SK-N-SH (cell line): Measurements from ENCODE around the gene ABCC4. TPM values are rescaled to one million over a fixed set of nuclear protein-coding genes. Genes with fewer than 3 reads are reported as not detected.

Experiments used
- CTCF ChIA-PET: fragments of 300-600, 350-600 bp; formaldehyde crosslinking; extraction: SDS; loops from one replicate; lab custom pipeline; 2021; lab: Yijun Ruan, JAX
- POLR2A ChIA-PET: fragments of 350-600 bp; sonication (Branson Sonifier 250); formaldehyde crosslinking; extraction: SDS; loops from one replicate; lab custom pipeline; 2020; ENCODE audit warnings: antibody characterized with exemption, inconsistent platforms; lab: Yijun Ruan, JAX
- DNase-seq: peaks from one replicate; pipeline ENCODE4 v3.0.0; 2012
- H2AFZ ChIP-seq: fragments of 200-600 bp; sonication (generic); 2 replicates; pipeline ENCODE4 v1.8.1; 2016; ENCODE audit warnings: antibody characterized with exemption, mild to moderate bottlenecking, low read depth
- H3F3A ChIP-seq: fragments of 200-600 bp; sonication (generic); replicated peaks from 2 replicates; pipeline ENCODE3; 2016; ENCODE audit warnings: antibody characterized with exemption, mild to moderate bottlenecking; ENCODE audit not compliant: insufficient read depth
- H3K27ac ChIP-seq, 2 experiments: fragments of 200-500 bp in 1 of 2; fragments of 200-600 bp in 1 of 2; sonication (Bioruptor generic) in 1 of 2; sonication (generic), shearing (Covaris generic) in 1 of 2; 2 replicates each; pipeline versions ENCODE4 v1.5.1 to v1.6.1; 2014 to 2016; ENCODE audit warnings: low read depth in 2 of 2, inconsistent platforms in 1 of 2, low read length in 1 of 2, mild to moderate bottlenecking in 1 of 2, mixed read lengths in 1 of 2
- H3K27me3 ChIP-seq: fragments of 200-600 bp; sonication (generic), shearing (Covaris generic); 2 replicates; pipeline ENCODE4 v1.6.1; 2016; ENCODE audit warnings: mixed run types; ENCODE audit not compliant: insufficient read depth
- H3K36me3 ChIP-seq, 2 experiments: fragments of 200-500 bp in 1 of 2; fragments of 200-600 bp in 1 of 2; sonication (Bioruptor generic) in 1 of 2; sonication (generic) in 1 of 2; replicated peaks in 1 of 2; 2 replicates each; pipeline versions ENCODE3 to v1.5.1; 2014 to 2016; ENCODE audit warnings: low read length in 1 of 2, mild to moderate bottlenecking in 1 of 2; ENCODE audit not compliant: insufficient read depth in 2 of 2, control insufficient read depth in 1 of 2
- H3K4me1 ChIP-seq, 2 experiments: fragments of 200-500 bp in 1 of 2; fragments of 200-600 bp in 1 of 2; sonication (Bioruptor generic) in 1 of 2; sonication (generic), shearing (Covaris generic) in 1 of 2; 2 replicates each; pipeline versions ENCODE4 v1.5.1 to v1.6.1; 2014 to 2016; ENCODE audit warnings: low read depth in 1 of 2, low read length in 1 of 2, mixed run types in 1 of 2; ENCODE audit not compliant: insufficient read depth in 2 of 2, control insufficient read depth in 1 of 2
- H3K4me2 ChIP-seq: fragments of 200-600 bp; sonication (generic), shearing (Covaris generic); 2 replicates; pipeline ENCODE4 v1.6.1; 2017; ENCODE audit warnings: mixed run types
- H3K4me3 ChIP-seq, 2 experiments: fragments of 200-500 bp in 1 of 2; fragments of 200-600 bp in 1 of 2; sonication (Bioruptor generic) in 1 of 2; sonication (generic), shearing (Covaris generic) in 1 of 2; 2 replicates each; pipeline versions ENCODE4 v1.5.1 to v1.8.1; 2014 to 2016; ENCODE audit warnings: low read depth in 2 of 2, inconsistent platforms in 1 of 2, low read length in 1 of 2, mild to moderate bottlenecking in 1 of 2, mixed read lengths in 1 of 2, moderate library complexity in 1 of 2
- H3K79me2 ChIP-seq: fragments of 200-600 bp; sonication (generic); 2 replicates; pipeline ENCODE4 v1.8.1; 2017; ENCODE audit warnings: mild to moderate bottlenecking; ENCODE audit not compliant: insufficient read depth
- H3K9ac ChIP-seq: fragments of 200-600 bp; sonication (generic); 2 replicates; pipeline ENCODE4 v1.6.1; 2017; ENCODE audit warnings: mixed run types
- H3K9me2 ChIP-seq: fragments of 200-600 bp; sonication (generic); 2 replicates; pipeline ENCODE4 v1.6.1; 2017; ENCODE audit warnings: mixed run types
- H3K9me3 ChIP-seq: fragments of 200-600 bp; sonication (generic); 2 replicates; pipeline ENCODE4 v1.6.1; 2017; ENCODE audit warnings: mixed run types, mild to moderate bottlenecking, moderate library complexity
- H4K20me1 ChIP-seq: fragments of 200-600 bp; sonication (generic); 2 replicates; pipeline ENCODE4 v1.6.1; 2017; ENCODE audit warnings: mild to moderate bottlenecking, mixed run types; ENCODE audit not compliant: insufficient read depth
- CTCF ChIP-seq: fragments of 200-600 bp; sonication (generic); IDR thresholded peaks from 2 replicates; pipeline ENCODE4 v1.6.1; 2017; ENCODE audit warnings: antibody characterized with exemption, mild to moderate bottlenecking, moderate library complexity
- GATA2 ChIP-seq: sonication (generic); formaldehyde crosslinking; IDR thresholded peaks from 2 replicates; pipeline ENCODE4 v1.5.0; 2020; ENCODE audit warnings: mild to moderate bottlenecking, missing genetic modification reagents
- IRF3 ChIP-seq: fragments of 150-350 bp; IDR thresholded peaks from 2 replicates; pipeline ENCODE4 v1.6.1; 2016; ENCODE audit warnings: mild to moderate bottlenecking, low read depth, low read length
- JUND ChIP-seq: IDR thresholded peaks from 2 replicates; pipeline ENCODE4 v1.4.0; 2012
- MAX ChIP-seq: IDR thresholded peaks from 2 replicates; pipeline ENCODE4 v1.4.0; 2012; ENCODE audit warnings: low read depth
- MEF2A ChIP-seq: IDR thresholded peaks from 2 replicates; pipeline ENCODE4 v1.4.0; 2012; ENCODE audit warnings: low read depth, borderline replicate concordance
- NRF1 ChIP-seq: IDR thresholded peaks from 2 replicates; pipeline ENCODE4 v1.6.1; 2012; ENCODE audit warnings: low read depth, mild to moderate bottlenecking, low read length
- POLR2AphosphoS5 ChIP-seq: IDR thresholded peaks from 2 replicates; pipeline ENCODE4 v1.6.1; 2012; ENCODE audit warnings: low read depth, low read length
- RXRA ChIP-seq: IDR thresholded peaks from 2 replicates; pipeline ENCODE4 v1.4.0; 2012; ENCODE audit warnings: low read depth, mild to moderate bottlenecking, borderline replicate concordance
- SIN3A ChIP-seq: IDR thresholded peaks from 2 replicates; pipeline ENCODE4 v1.6.1; 2012; ENCODE audit warnings: low read depth, mild to moderate bottlenecking, low read length, moderate library complexity, borderline replicate concordance
- SMC3 ChIP-seq: IDR thresholded peaks from 2 replicates; pipeline ENCODE4 v1.6.1; 2012; ENCODE audit warnings: low read depth, low read length, improper control_type of control experiment
- TCF12 ChIP-seq: IDR thresholded peaks from 2 replicates; pipeline ENCODE4 v1.4.0; 2012
- USF1 ChIP-seq: IDR thresholded peaks from 2 replicates; pipeline ENCODE4 v1.4.0; 2012; ENCODE audit warnings: low read depth, borderline replicate concordance
- ZBTB33 ChIP-seq: IDR thresholded peaks from 2 replicates; pipeline ENCODE4 v1.4.0; 2012; ENCODE audit warnings: low read depth, borderline replicate concordance
- WGBS: methylation state at CpG from one replicate; pipeline ENCODE4 v1.1.6; 2017; ENCODE audit warnings: low lambda C conversion rate; 5-methylcytosine and 5-hydroxymethylcytosine counted together
- polyA plus RNA-seq, 3 experiments: library from polyadenylated mRNA; depleted of rRNA; stranded (reverse); fragments of >200 nt; gene quantifications; 2 replicates each; pipeline ENCODE4 v1.2.3, GENCODE V29; 2012

The ABCC4 gene
- polyA plus RNA-seq, 1 of the 3 experiments (the other 2 are of a cell fraction) = 7.8 TPM

- Histone ChIP-seq H3K4me1 (no peaks in the 10 kb centered on the region), H3K9ac (no peak overlapping the region), H3F3A (no peaks in the 10 kb centered on the region), H4K20me1 (no peaks in the 10 kb centered on the region), H3K36me3 (no peaks in the 10 kb centered on the region), H3K9me2 (no peaks in the 10 kb centered on the region), H3K79me2 (no peaks in the 10 kb centered on the region), H3K4me3 (no peak overlapping the region), H3K9me3 (no peaks in the 10 kb centered on the region), H2AFZ (no peak overlapping the region), H3K4me2 (no peak overlapping the region), H3K27ac (no peak overlapping the region), H3K27me3 (no peaks in the 10 kb centered on the region)
- CTCF ChIA-PET = no interaction called here
- no peak for TF ChIP-seq GATA2 (CRISPR knock-in tag)
- TF ChIP-seq JUND = no peak
- TF ChIP-seq CTCF = no peak
- no peak for TF ChIP-seq RXRA
- TF ChIP-seq SMC3 = no peak
- TF ChIP-seq ZBTB33 = no peak
- no peak for TF ChIP-seq IRF3
- no peak for TF ChIP-seq POLR2AphosphoS5
- no peak for TF ChIP-seq NRF1
- TF ChIP-seq MEF2A = no peak
- no peak for TF ChIP-seq MAX
- TF ChIP-seq SIN3A = no peak
- no peak for TF ChIP-seq USF1
- no peak for TF ChIP-seq TCF12
- DNase-seq = no peak
- POLR2A ChIA-PET = no interaction called here
- 86% methylated on average over 1 of the region's 1 CpG for WGBS
Measured at GRCh38 chr13:95056266-95056665, 245.0 kb downstream of the ABCC4 start.
